ENCODE data around the gene DUSP2.
A peak's percentile ranks its signal among the peaks of the same experiment; 100 is the strongest.

Gene DUSP2, protein sequence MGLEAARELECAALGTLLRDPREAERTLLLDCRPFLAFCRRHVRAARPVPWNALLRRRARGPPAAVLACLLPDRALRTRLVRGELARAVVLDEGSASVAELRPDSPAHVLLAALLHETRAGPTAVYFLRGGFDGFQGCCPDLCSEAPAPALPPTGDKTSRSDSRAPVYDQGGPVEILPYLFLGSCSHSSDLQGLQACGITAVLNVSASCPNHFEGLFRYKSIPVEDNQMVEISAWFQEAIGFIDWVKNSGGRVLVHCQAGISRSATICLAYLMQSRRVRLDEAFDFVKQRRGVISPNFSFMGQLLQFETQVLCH

DNA sequence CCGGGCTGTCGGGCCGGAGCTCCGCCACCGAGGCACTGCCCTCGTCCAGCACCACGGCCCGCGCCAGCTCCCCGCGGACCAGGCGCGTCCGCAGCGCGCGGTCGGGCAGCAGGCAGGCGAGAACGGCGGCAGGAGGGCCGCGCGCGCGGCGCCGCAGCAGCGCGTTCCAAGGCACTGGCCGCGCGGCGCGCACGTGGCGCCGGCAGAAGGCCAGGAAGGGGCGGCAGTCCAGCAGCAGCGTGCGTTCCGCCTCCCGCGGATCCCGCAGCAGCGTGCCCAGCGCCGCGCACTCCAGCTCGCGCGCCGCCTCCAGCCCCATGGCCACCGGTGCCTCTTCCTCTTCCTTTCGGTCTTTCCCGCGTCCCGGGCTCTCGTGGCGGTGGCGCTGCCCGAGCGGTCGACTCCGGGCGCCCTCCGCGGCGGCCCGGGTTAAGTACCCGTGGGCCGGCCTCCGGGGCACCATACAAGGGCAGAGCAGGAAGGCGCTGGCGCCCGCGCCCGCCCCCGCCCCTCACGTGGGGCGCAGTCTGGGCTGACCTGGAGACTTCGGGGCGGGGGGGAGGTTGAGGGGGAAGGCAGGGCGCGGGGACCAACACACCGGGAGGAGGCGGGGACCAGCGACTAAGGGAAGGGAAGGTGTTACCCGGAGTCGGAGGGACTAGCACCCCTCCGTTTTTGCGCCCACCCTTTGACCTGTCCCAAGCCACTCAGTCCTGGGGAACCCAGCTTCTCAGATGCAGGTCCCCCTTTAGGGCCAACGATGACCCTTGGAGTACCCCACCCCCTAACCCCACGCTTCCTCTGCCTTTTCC, at the start of gene DUSP2:
Gene DUSP2, minus strand, starts transcription at position 405 of the 812 bp plus-strand sequence. Its CDS starts 86 bp downstream, at position 319.
- DNase-seq: no peak

DNA sequence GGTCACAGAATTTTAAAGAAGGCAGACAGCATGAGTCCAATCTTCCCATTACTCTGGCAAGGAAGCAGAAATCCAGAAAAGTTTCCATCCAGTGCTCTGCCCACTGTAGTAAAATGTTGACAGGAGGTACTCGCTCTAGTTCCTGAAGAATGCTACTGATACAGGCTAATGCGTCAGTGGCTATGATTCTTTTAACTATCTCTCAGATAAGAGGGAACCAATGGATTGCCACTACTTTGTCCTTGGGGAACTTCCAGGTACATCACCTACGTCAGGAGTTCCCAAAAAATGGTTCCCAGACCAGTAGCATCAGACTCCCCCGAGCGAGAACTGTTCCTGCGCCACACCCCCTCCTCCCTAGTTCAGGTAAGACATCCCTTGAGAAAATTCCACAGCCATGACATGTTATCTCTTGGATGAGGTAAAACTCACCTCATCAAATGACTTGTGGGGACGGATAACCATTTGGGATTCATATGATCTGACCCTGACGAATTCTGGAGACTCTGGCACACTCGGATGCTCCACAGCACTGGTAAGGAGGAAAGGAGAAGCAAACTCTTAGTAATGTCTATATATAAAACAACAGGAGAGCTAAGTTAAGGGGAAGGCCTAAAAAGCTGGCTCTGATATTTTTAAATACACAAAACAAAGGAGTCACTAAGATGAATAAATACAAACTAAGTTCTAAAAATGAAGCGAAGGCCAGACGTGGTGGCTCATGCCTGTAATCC, 46.9 kb upstream of the DUSP2 start:
- no peak for DNase-seq

DNA sequence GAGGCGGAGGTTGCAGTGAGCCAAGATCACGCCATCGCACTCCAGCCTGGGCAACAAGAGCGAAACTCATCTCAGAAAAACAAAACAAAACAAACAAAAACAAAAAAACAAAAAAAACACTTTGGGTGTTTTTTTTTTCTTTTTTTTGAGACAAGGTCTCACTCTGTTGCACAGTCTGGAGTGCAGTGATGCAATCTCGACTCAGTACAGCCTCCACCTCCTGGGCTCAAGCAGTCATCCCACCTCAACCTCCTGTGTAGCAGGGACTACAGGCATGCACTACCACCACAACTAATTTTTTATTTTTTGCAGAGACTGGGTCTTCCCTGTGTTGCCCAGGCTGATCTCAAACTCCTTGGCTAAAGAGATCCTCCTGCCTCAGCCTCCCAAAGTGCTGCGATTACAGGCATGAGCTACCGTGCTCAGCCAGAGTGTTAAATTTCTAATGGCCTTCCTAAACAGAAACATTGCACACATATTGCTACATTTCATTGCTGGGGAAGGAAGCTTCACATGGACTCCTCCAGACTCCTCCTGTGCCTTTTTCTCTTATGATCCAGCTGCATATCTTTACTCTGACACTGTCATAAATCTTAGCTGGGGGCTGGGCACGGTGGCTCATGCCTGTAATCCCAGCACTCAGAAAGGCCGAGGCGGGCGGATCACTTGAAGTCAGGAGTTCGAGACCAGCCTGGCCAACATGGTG, 43.7 kb upstream of the DUSP2 start:
- no peak for DNase-seq

DNA sequence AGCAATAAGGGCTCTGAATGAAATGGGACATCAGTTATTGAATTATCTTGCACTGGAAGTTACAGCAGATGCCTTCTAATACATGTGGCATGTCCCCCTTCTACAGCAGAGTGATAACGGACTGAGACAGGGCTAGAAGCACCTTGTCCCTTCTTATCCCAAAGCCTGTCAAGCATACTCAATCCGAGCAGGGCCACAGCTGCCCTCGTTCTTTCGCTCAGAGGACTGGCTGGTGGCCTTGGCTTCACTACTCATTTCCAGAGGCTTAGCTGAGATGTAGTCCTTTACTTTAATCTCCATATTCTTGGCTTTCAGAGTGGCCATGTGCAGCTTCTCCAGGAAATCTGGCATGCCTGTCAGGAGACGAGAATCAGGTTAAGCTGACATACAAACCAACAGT, 41.3 kb upstream of the DUSP2 start:
- no peak for DNase-seq

DNA sequence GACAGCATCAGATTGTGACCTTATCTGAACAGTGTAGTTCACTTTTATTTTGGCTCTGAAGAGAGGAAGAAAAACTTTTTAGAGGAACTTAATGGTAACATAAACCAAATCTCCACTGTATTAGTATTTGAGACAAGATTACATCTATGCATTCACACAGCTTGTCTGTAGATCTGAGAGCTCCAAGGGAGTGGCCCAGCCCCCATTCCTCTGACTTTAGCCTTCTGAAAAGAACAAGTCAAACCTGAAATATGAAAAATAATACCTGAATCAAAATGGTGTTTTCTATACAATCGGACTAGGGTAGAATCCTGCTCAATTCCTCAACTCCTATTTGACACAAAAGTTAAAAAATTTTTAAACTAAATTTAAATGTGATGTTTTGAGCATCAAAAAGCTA, 40.3 kb upstream of the DUSP2 start:
- no peak for DNase-seq

DNA sequence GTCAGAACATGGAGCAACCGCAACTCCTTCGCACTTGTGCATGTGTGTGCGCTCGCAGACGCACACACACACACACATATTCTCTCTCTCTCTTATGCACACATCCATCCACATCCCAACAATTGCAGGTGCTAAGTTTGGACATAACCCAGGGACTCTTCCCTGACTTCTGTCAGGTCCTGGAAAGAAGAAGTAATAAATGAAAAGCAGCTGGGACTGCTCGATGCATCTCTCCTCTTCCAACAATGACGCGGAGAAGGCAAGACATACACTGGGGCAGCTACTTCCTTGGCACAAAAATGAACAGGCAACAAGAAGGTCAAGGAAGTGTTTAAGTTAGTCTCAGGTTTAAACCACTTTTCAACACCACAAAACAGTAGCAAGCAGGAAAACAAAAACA, 39.7 kb upstream of the DUSP2 start:
- no peak for DNase-seq

DNA sequence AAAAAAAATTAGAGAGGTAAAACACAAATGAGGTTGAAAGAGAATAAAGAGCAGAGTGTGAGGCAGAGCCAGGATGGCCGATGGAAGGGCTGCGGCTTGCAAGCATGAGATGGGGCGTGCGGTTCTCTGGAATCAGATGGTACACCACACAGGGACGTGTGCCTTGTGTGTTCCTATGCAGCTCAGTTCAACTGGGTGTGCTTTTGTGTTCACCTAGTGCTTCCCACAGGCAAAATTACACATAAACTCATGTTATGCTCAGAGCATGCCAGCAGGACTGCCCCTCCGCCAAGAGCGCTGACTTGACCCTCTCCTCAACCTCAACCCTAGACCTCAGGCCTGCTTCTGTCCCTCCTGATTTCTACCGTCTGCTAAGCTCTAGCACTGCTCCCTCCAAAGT, 38.9 kb upstream of the DUSP2 start:
- no peak for DNase-seq

DNA sequence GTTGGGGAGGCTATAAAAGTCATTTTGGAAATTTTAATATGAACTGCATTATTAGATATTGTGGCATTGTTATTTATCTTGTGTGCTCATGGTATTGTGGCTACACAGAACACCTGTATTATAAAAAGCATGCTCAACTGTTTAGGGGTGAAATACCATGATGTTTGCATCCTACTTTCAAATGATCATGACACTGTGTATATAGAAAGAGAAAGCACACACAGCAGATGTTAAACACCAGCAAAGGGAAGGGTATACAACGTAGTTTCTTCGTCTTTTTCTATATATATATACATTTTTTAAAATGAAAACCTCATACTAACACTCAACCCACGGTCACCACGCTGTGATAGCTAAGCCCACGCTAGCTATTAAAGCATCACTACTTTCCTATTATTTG, 36.3 kb upstream of the DUSP2 start:
- no peak for DNase-seq

DNA sequence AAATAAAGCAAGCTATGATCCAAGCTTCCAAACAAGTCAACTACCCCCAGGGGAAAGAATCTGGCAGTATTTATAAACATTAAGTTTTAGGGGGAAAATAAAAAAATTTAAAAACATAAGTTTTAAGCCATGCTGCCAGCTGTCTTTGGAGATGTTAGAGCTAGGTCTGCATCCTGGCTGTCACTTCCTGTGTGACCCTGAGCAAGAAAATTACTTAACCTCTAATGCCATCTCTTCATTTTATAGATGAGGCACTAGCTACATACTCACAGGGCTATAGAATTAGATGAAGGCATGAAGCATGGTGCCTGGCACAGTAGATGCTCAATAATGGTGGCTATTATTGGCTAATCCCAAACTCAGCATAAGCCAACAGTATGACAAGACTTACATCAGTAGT, 35.3 kb upstream of the DUSP2 start:
- no peak for DNase-seq

DNA sequence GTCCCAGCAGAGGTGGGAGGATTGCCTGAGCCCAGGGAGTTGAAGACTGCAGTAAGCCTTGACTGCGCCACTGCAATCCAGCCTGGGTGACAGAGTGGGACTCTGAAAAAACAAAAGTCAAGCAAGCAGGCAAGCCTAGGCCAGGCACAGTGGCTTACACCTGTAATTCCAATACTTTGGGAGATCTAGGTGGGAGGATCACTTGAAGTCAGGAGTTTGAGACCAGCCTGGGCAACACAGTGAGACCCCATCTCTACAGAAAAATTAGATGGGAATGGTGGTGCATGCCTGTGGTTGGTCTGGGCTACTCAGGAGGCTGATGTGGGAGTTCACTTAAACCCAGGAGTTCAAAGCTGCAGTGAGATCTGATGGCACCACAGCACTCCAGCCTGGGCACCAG, 34.8 kb upstream of the DUSP2 start:
- no peak for DNase-seq

DNA sequence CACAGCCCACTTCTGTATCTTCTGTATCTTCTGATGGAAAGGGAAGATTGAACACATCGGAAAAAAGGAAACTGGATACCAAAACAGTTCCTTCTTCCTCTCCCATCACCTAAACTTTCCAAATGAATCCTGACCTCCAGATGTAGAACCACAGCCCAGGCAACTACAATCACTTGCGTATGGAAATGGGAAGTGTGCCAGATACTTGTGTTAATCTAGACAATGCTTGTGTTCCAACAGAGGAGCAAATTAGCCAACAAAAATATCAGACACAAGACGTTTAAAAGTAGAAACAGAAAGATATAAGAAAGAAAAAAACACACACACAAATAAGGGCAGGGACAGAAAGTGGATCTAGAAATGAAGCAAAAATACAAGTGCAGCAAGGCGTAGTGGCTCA, 31.4 kb upstream of the DUSP2 start:
- DNase-seq: no peak

DNA sequence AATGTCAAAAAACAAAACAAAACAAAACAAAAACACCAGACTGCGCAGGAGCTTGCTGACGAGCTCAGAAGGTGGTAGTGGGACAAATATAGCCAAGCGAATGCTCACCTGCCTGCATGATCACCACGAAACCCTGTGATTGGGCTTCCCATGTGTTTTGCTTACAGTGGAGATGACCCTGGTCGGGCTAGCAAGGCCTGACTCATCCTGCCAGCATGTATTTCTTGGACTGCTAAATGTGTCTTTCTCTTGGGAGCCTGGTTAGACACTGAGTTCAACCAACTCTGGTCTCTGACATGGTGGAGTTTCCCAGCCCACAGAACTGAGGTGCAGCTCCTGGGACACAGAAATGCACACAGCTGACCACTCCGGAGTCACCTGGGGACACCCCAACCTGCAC, 30.7 kb upstream of the DUSP2 start:
- DNase-seq: no peak

DNA sequence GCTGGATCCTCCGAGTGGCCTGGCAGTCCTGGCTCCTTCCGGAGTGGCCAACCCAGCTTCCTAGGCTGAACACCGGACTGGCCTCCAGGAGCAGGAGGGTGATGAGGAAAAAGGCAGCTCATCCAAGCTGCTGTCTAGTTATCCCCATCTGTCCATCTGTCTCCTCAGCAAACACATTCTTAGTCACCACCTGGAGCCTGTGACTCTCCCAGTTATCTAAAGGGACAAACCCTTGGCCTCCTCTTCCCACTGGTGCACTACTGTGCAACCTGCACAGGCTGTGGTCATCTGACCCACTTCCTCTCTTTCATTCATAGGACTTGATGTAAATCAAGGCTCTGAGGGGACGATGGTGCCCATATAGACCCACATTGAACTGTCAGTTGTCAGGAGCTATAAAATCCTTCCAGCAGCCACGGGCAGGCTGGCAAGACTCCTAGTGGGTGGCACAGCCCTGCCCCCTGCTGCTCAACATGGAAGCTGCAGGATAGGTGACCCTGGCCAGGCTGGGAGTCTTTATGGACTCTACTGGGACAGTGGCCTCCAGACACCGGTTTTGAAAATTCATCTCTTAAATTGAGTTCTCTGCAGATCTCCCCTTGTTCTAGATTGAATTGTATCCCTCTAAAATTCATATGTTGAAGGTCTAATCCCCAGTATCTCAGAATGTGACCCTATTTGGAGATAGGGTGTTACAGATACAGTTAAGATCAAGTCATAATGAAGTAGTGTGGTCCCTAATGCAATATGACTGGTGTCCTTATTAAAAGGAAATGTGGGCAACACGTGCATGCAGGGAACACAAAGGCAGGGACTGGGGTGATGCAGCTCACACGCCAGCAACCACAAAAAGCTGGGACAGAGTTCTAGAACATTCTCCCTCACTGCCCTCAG, 29.3 kb upstream of the DUSP2 start:
- DNase-seq: peak; percentile 3 to 11

DNA sequence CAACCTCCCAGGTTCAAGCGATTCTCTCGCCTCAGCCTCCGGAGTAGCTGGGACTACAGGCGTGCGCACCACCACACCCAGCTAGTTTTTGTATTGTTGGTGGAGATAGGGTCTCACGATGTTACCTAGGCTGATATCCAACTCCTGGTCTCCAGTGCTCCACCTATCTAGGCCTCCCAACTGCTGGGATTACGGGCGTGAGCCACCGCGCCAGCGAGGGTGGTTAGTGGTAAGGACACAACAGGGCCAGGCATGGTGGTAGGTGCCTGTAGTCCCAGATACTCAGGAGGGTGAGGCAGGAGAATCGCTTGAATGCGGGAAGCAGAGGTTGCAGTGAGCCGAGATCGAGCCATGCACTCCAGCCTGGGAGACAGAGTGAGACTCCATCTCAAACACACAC, 26.6 kb upstream of the DUSP2 start:
- no peak for DNase-seq

DNA sequence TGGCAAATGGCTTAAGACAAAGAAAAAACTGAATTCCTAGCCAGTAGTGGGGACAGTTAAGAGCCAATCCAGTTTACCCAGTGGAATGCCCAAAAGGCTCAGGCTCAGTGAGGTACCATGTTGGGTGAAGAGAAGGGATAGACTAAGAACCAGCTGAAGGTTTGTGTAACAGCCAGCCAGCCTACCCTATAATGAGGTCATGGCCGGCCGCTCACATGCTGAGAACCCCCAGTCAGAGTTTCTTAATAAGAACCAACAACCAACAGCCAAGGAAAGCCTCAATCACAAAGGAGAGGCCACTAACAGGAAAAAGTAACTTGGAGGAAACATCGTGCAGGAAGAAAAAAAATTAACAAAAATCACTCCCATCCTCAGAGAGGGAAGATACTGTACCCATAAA, 25.4 kb upstream of the DUSP2 start:
- DNase-seq: no peak

DNA sequence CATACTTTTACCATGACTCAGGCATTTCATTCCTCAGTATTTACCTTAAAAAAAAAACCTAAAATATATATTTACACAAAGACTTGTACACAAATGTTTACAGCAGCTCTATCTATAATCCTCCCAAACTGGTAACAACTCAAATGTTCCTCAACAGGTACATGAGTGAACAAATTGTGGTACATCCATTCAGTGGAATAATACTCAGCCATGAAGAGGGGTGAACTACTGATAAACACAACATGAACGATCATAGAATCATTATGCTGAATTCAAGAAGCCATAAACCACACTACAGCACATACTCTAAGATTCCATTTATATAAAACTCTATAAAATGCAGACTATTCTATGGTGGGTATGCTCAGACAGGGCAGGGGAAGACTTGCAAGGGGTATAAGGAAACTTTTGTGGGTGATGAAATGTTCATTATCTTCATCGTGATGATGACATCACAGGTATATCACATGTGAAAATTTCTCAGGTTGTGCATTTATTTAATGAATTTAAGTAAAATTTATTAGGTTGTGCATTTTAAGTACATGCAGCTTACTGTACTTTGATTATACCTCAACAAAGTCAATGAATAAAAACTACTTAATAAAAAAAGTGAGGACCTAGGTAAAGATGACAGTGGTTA, 24.7 kb upstream of the DUSP2 start:
- no peak for DNase-seq

DNA sequence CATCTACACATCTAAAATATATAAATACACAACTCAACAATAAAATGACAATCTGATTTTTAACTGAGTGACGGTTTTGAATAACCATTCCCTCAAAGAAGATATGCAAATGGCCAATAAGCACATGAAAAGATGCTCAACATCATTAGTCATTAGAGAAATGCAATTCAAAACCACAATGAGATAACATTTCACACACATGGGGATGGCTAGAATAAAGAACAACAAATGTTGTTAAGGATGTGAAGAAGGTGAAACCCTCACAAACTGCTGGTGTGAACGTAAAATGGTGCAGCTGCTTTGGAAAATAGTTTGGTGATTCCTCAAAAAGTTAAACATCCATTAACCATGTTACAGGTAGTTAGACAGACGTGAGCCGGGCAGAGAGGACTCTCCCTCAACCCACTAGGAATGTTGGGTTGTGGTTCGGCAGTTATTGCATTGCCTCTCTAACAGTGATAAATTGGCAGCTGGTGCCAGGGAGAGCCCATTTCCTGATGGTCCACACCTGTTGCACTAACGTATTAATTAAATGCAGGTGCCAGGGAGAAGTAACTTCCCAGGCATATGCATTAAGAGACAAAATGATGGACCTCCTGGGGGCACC, 22.3 kb upstream of the DUSP2 start:
- DNase-seq: no peak

DNA sequence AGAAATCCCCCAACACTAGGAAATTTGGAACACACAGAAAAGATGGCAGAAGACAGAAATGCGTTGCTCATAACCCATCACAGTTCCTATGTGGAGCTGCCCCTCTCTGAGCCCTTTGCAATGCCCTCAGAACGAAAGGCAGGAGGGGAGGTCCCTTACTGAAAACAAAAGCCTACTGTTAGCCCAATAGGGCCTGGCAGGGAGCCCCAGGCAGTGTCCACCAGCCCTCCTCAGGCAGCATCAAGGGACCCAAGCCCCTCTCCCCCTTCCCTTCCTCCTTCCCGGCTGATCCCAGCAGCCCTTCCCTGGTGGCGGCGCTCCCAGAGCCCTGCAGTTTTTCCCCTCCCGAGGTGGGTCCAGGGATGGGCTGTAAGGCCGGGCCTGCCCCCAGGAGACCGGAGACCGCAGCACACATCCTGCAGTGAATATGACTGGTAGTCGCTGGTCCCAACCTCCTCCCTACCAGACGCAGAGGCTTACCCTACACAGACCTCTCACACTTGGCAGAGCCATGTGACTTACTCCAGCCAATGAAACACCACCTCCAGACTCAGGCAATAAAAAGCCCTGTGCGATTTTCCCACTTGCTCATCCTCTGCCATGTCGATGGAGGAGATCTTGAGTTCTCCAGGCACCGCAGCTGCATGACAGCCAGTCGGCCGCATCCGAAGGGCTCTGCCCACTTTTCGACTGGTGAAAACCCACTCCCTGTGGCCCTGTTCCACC, 19.4 kb upstream of the DUSP2 start:
- DNase-seq: no peak

DNA sequence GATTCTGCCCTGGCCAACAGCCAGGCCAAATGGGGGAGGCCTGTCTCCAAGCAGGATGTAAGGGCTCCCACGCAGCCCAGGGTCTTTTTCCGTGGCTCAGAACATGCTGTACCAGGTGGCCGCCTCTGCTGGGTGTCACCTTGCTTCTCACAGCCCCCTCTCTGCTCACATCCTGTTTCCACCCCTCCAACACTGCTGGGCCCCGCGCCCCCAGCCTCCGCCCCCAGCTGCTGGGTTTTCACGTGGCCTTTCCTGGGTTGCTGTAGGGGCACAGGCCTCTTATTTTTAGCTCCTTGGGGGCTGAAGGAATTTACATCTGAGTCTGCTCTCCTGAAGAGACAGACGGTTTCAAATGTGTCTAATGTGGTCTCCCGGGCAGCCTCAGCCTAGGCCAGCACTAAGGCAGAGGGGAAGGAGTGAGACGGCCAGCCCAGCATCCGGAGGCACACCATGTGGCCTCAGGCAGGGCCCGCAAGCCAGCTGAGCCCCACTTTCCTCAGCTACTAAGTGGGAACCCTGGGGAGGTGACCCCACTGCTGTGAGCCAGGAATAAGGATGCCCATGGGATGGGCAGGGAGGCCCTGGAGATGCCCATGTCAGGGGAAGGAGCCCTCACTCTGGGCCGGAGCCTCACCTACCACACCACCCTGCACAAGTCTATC, 18.7 kb upstream of the DUSP2 start:
- DNase-seq: no peak

DNA sequence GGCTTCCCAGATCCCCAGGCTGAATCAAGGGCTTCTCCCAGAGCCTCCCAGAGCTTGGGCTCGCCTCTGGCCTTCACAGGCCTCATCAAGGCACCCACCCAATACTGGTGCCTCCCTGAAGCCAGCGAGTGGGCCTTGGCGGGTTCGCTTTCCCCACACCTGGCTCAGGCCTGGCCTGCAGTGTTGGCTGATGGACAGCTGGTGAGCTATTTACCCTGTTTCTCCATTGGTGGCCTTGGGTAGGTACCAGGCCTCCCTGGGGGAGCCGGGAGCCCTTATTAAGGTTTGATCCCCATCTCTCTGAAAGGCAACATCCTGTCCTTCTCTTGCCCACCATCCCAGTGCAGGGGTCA, 18.2 kb upstream of the DUSP2 start:
- no peak for DNase-seq

Measured in NCI-H187 (cell line).